ENCODE data around the gene CNNM4.

DNA sequence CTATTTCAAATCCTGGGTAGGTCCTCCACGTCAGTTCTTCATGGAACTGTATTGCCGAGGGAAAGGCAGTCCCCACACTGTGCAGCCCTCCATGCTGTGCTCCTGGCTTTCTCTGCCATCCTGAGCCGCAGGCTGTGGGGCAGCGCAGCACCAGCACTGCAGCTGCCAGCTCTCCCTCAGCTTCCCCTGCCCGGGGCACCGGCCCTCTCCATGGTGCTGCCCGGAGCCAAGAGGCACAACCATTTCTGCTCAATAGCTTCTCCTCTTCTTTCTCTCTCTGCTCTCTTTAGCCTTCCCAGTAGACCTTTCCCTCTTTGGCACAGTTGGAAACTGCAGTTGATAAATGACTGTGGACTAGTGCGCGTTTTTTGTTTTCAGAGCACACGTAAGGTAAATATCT lies 71.0 kb downstream of the CNNM4 start:
- TF ChIP-seq, protein P1, sequence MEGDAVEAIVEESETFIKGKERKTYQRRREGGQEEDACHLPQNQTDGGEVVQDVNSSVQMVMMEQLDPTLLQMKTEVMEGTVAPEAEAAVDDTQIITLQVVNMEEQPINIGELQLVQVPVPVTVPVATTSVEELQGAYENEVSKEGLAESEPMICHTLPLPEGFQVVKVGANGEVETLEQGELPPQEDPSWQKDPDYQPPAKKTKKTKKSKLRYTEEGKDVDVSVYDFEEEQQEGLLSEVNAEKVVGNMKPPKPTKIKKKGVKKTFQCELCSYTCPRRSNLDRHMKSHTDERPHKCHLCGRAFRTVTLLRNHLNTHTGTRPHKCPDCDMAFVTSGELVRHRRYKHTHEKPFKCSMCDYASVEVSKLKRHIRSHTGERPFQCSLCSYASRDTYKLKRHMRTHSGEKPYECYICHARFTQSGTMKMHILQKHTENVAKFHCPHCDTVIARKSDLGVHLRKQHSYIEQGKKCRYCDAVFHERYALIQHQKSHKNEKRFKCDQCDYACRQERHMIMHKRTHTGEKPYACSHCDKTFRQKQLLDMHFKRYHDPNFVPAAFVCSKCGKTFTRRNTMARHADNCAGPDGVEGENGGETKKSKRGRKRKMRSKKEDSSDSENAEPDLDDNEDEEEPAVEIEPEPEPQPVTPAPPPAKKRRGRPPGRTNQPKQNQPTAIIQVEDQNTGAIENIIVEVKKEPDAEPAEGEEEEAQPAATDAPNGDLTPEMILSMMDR (IDR thresholded peaks at IDR 0.05; ENCODE audit: low read depth, low read length): no peak
- TF ChIP-seq EZH2phosphoT487 (IDR thresholded peaks at IDR 0.05; ENCODE audit: low read depth): no peak

Data from OCI-LY3 (cell line).